ENCODE measurements around the gene NR6A1. TPM values are rescaled to one million over a fixed set of nuclear protein-coding genes. Genes with fewer than 3 reads are reported as not detected.

The NR6A1 gene
- total RNA-seq, 1 experiment from 2014 or later: 99.3 TPM

- H4K91ac ChIP-seq (ENCODE audit: insufficient read length, low read depth, low read length): no peak overlapping the region
- no peak overlapping the region for H4K8ac ChIP-seq (replicated peaks; ENCODE audit: insufficient read length, low read depth, low read length)
- H2BK5ac ChIP-seq (ENCODE audit: insufficient read length, low read length): no peak overlapping the region
- DNase-seq: no peak
- peak overlapping the region in 1 of 3 experiments; percentile 44; a peak in 3 of 7 replicates for H3K27ac Mint-ChIP-seq
- no peaks in the 10 kb centered on the region for H3K9me3 Mint-ChIP-seq
- no peak overlapping the region for H3K4me3 Mint-ChIP-seq
- H2AK5ac ChIP-seq (ENCODE audit: insufficient read length, low read length): no peak overlapping the region
- H3K79me2 ChIP-seq (ENCODE audit: insufficient read depth, low read length): no peaks in the 10 kb centered on the region
- TF ChIP-seq CTCF (conservative IDR thresholded peaks at IDR 0.05): no peak
- no peaks in the 10 kb centered on the region for H3K79me1 ChIP-seq (ENCODE audit: insufficient read depth, low read depth, low read length, poor library complexity, severe bottlenecking)
- H3K14ac ChIP-seq (ENCODE audit: insufficient read depth, low read length): no peak overlapping the region
- no peaks in the 10 kb centered on the region for H3K4me1 ChIP-seq (ENCODE audit: insufficient read depth, low read length)
- H3K27me3 Mint-ChIP-seq (ENCODE audit: low read depth): peaks cover 20% of the 10 kb centered on the region
- WGBS (ENCODE audit: extremely low coverage, insufficient read length, low lambda C conversion rate): no CpG with 5 or more reads among the region's 18 CpGs
- H3K4ac ChIP-seq (ENCODE audit: low read depth, low read length): no peak overlapping the region
- H4K5ac ChIP-seq (ENCODE audit: insufficient read length, low read depth, low read length): no peak overlapping the region
- no peak overlapping the region for H3K18ac ChIP-seq (ENCODE audit: insufficient read length, low read depth, low read length)
- H2BK12ac ChIP-seq (ENCODE audit: insufficient read length, low read depth, low read length): no peak overlapping the region
- no peak overlapping the region for H3K4me2 ChIP-seq (ENCODE audit: insufficient read depth, insufficient read length, low read length)
- H2BK15ac ChIP-seq (ENCODE audit: low read depth, low read length): no peak overlapping the region
- H3T11ph ChIP-seq (ENCODE audit: low read length): no peak overlapping the region
- H4K20me1 ChIP-seq (ENCODE audit: control insufficient read depth, insufficient read depth, insufficient read length): no peaks in the 10 kb centered on the region
- no peak overlapping the region for H3K56ac ChIP-seq (ENCODE audit: insufficient read length, low read depth, low read length)
- H3K23me2 ChIP-seq (ENCODE audit: insufficient read length, low read depth, low read length, poor library complexity, severe bottlenecking): no peaks in the 10 kb centered on the region
- no peaks in the 10 kb centered on the region for H3K9me3 ChIP-seq (ENCODE audit: control insufficient read depth, low read depth, low read length)
- H2BK20ac ChIP-seq (ENCODE audit: low read depth, low read length, poor library complexity, severe bottlenecking): no peak overlapping the region
- H3K9ac ChIP-seq (ENCODE audit: extremely low read depth, insufficient read length, low read length): no peak overlapping the region
- H2BK120ac ChIP-seq (ENCODE audit: low read depth, low read length, poor library complexity, severe bottlenecking): no peak overlapping the region
- no peaks in the 10 kb centered on the region for H3K27me3 ChIP-seq (ENCODE audit: insufficient read depth, low read length)
- H3K23ac ChIP-seq (ENCODE audit: insufficient read length, low read depth, low read length): no peak overlapping the region
- H3K36me3 Mint-ChIP-seq (ENCODE audit: insufficient read depth in 1 of 3, low read depth in 3 of 3): no peaks in the 10 kb centered on the region
- H3K4me1 Mint-ChIP-seq: peaks cover 5 to 27% of the 10 kb centered on the region in 2 experiments
- H3K27ac ChIP-seq (ENCODE audit: insufficient read length, low read depth, low read length): no peak overlapping the region
- no peak overlapping the region for H2AFZ ChIP-seq (ENCODE audit: low read length)
Measured at GRCh38 chr9:124493794-124494479, 277.2 kb downstream of the NR6A1 start.

Measured in H9 (cell line).